PC-3 (cell line): Measurements from ENCODE around the gene ZBTB7B.

ENCODE experiments used
- CTCF ChIP-seq: fragments of 300-600 bp; sonication (generic); conservative IDR thresholded peaks from 2 replicates; pipeline ENCODE4 v1.5.1; 2017; ENCODE audit warnings: antibody characterized with exemption, low read depth, mild to moderate bottlenecking, low read length
- EZH2 ChIP-seq: fragments of 300-600 bp; sonication (generic); IDR thresholded peaks from one replicate; pipeline ENCODE4 v1.6.1; 2017; ENCODE audit warnings: antibody characterized with exemption, mild to moderate bottlenecking, low read length; ENCODE audit not compliant: unreplicated experiment
- EZH2phosphoT487 ChIP-seq: fragments of 300-600 bp; sonication (generic); IDR thresholded peaks from 2 replicates; pipeline ENCODE4 v1.6.1; 2018; ENCODE audit warnings: mild to moderate bottlenecking, antibody characterized with exemption, low read length, borderline replicate concordance

DNA sequence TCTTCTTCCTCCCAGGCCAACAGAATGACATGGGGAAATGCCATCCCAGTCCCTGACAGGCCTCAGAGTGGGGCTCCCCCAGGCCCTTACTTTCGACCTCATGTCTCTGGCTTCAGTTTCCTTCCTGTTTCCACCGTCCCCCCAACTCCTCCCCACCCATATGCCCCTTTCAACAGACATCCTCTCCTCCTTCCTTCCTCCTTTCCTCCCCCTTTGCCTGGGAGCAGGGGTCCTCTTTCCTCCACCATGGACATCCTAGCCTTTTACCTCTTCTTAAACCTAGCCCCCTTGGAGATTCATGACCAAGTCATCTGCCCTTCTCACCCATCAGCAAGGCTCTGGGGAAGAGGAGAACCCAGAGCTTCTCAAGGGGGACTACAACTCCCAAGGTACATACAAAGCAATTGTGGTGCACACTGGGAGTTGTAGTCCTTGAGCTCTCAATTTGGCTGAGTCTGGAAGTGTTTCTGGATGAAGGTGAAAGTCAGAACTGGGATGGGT, 4.0 kb downstream of the ZBTB7B start:
- TF ChIP-seq CTCF, result no peak
- TF ChIP-seq EZH2, result no peak
- no peak for TF ChIP-seq EZH2phosphoT487
